Transverse colon (tissue), 4 donors: ENCODE measurements around the gene SOX4. TPM values are rescaled to one million over a fixed set of nuclear protein-coding genes. Genes with fewer than 3 reads are reported as not detected.
A peak's percentile ranks its signal among the peaks of the same experiment; 100 is the strongest.
"Not testable (repeated sequence)": the region's sequence is repeated elsewhere in the genome, so short reads cannot be mapped to it uniquely, and the experiment has no call there.

Experiments
- DNase-seq: peaks from one replicate; pipeline ENCODE4 v3.0.0-alpha.2; 2019
- H3K27ac ChIP-seq, 4 donors: fragments of 200-600 bp; sonication (generic); 2 replicates each; pipeline ENCODE4 v1.5.1; 2016 to 2018; ENCODE audit warnings: inconsistent platforms in 4 of 4
- H3K27me3 ChIP-seq: fragments of 200-600 bp; sonication (generic); 2 replicates; pipeline ENCODE4 v1.5.1; 2017; ENCODE audit warnings: inconsistent platforms
- H3K36me3 ChIP-seq, 4 donors: fragments of 200-600 bp; sonication (generic); 2 replicates each; pipeline ENCODE4 v1.5.1; 2017 to 2019; ENCODE audit warnings: inconsistent platforms in 4 of 4
- H3K4me1 ChIP-seq, 4 donors: fragments of 200-600 bp; sonication (generic); 2 replicates each; pipeline ENCODE4 v1.5.1; 2017 to 2020; ENCODE audit warnings: inconsistent platforms in 4 of 4
- H3K4me3 ChIP-seq, 4 donors: fragments of 200-600 bp; sonication (generic); 1 replicate in 1 of 4; 2 replicates in 3 of 4; pipeline versions ENCODE4 v1.5.1 to v1.6.1; 2017 to 2019; ENCODE audit warnings: inconsistent platforms in 4 of 4
- H3K9me3 ChIP-seq, 2 donors: fragments of 200-600 bp; sonication (generic); 2 replicates each; pipeline ENCODE4 v1.5.1; 2017 to 2019; ENCODE audit warnings: inconsistent platforms in 2 of 2
- EP300 ChIP-seq: sonication (generic); formaldehyde crosslinking; IDR thresholded peaks from one replicate; pipeline ENCODE4 v1.6.1; 2017; ENCODE audit warnings: antibody characterized with exemption, low read depth
- POLR2A ChIP-seq: fragments of 450-650 bp; IDR thresholded peaks from one replicate; pipeline ENCODE4 v1.6.1; 2016; ENCODE audit warnings: antibody characterized with exemption, mild to moderate bottlenecking, moderate library complexity
- POLR2AphosphoS5 ChIP-seq, 3 donors: sonication (generic); formaldehyde crosslinking; IDR thresholded peaks; one replicate each; pipeline ENCODE4 v1.6.1; 2016; ENCODE audit warnings: antibody characterized with exemption in 3 of 3
- WGBS, 2 donors: methylation state at CpG; one replicate each; pipeline ENCODE4 v1.1.5; 2018; ENCODE audit warnings: low coverage in 1 of 2; 5-methylcytosine and 5-hydroxymethylcytosine counted together
- in situ Hi-C, 4 donors: fragments of 200-750 bp; cut with MboI; loops; one replicate each; pipeline versions ENCODE4 v1.15.0 to v1.15.1; 2017; ENCODE audit warnings: low sequenced_read_pairs in 3 of 4, low pct_ligation_motif_present in 1 of 4, low pct_unique_long_range_greater_than_20kb in 1 of 4
- intact Hi-C: fragments of 100-400 bp; cut with DNase I; formaldehyde crosslinking; loops from one replicate; pipeline ENCODE4 v1.15.1; 2023; ENCODE audit warnings: low total_unique reads
- total RNA-seq, 4 donors: library from RNA; depleted of rRNA; stranded (reverse); fragments of >200 nt; gene quantifications; one replicate each; pipeline ENCODE4 v1.1.0, GENCODE V29; 2016
- TF ChIP-seq, protein P1 (sequence below), 5 experiments: fragments of 200-600 bp in 3 of 5; fragments of 450-650 bp in 2 of 5; sonication (generic) in 3 of 5; IDR thresholded peaks; 1 replicate in 2 of 5; 2 replicates in 3 of 5; pipeline ENCODE4 v1.5.1; 2016 to 2017; ENCODE audit warnings: antibody characterized with exemption in 5 of 5, inconsistent platforms in 3 of 5, mild to moderate bottlenecking in 2 of 5, moderate library complexity in 1 of 5

SOX4 gene
- total RNA-seq, result 10 to 100 TPM in 3 of 4 donors, 1 to 10 TPM in 1; 7.5 to 25.3 (median 12.9) TPM

DNA sequence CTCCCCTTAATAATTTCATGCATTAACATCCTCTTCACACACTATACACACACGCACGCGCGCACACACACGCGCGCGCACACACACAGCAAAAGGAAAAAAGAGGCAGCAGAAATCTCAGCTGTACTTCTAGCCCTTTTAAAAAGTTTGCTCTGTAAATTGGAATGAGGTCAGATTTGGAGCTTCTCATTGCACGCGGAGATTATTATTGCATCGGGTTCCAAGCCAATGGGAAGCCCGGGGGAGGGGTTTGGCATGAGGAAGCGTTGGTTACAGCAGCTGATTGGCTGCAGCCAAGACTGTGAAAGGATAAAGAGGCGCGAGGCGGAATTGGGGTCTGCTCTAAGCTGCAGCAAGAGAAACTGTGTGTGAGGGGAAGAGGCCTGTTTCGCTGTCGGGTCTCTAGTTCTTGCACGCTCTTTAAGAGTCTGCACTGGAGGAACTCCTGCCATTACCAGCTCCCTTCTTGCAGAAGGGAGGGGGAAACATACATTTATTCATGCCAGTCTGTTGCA lies at the start of gene SOX4:
SOX4 (plus strand) TSS at position 340 of the 515 bp plus-strand sequence. CDS start 784 bp downstream, outside the sequence.
- TF ChIP-seq POLR2A, result peak; percentile 94
- TF ChIP-seq POLR2AphosphoS5 (IDR thresholded peaks at IDR 0.05), result peak; percentile 97 to 99 (median 98)
- no peak for TF ChIP-seq EP300
- Histone ChIP-seq H3K4me3 (peak within 1 kb of the TSS; percentile 51 to 97 (median 87)), H3K36me3 (no peaks in the 10 kb centered on the region), H3K27me3 (no peaks in the 10 kb centered on the region), H3K27ac (peak within 1 kb of the TSS; percentile 91 to 98 (median 96)), H3K4me1 (peaks cover 5 to 30% (median 13%) of the 10 kb centered on the region in 4 donors), H3K9me3 (no peaks in the 10 kb centered on the region)
- in situ Hi-C loops, result loop anchor here in 1 of 4 donors (25.0 kb wide), 1 partner anchor 1031 kb away; no protein-coding TSS in a partner anchor
- 0% methylated on average over 19 of the region's 19 CpGs; no CpG with 5 or more reads in 1 of the 2 donors for WGBS, 2 donors
- intact Hi-C loops, result loop anchor here (10.0 kb wide), 1 partner anchor 211 kb away; no protein-coding TSS in a partner anchor
- DNase-seq, result peak; percentile 95

DNA sequence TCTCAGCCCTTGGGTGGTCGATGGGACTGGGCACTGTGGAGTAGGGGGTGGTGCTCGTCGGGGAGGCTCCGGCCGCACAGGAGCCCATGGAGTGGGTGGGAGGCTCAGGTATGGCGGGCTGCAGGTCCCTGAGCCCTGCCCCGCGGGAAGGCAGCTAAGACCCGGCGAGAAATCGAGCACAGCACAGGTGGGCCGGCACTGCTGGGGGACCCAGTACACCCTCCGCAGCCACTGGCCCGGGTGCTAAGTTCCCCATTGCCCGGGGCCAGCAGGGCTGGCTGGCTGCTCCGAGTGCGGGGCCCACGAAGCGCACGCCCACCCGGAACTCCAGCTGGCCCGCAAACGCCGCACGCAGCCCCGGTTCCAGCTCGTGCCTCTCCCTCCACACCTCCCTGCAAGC lies 41.3 kb upstream of the SOX4 start:
- H3K4me1 ChIP-seq, in situ Hi-C loops, intact Hi-C loops, H3K36me3 ChIP-seq, H3K27ac ChIP-seq, H3K4me3 ChIP-seq, H3K27me3 ChIP-seq, DNase-seq: not testable (repeated sequence)
- WGBS, 2 donors, result 96% methylated on average over 26 of the region's 27 CpGs; no CpG with 5 or more reads in 1 of the 2 donors
- peaks cover 5 to 13% of the 10 kb centered on the region in 2 donors for H3K9me3 ChIP-seq

DNA sequence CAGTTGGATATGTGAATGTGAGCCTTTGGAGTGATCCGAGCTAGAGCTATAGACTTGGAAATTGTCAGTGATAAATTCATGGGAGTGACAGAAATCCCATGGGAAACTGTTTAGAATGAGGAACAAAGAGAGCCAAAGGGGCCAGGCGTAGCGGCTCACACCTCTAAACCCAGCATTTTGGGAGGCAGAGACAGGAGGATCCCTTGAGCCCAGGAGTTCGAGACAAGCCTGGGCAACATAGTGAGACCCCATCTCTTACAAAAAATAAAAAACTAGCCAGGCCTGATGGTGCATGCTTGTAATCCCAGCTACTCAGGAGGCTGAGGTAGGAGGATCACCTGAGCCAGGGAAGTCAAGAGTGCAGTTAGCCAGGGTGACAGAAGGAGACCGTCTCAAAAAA lies 39.3 kb upstream of the SOX4 start:
- 90 to 96% methylated on average over 5 of the region's 5 CpGs for WGBS, 2 donors
- no peak for DNase-seq
- in situ Hi-C loops, result no loop called here
- Histone ChIP-seq H3K27me3 (no peaks in the 10 kb centered on the region), H3K36me3 (no peaks in the 10 kb centered on the region), H3K4me1 (peaks cover 0 to 8% (median 6%) of the 10 kb centered on the region in 4 donors), H3K4me3 (no peak overlapping the region), H3K27ac (no peak overlapping the region), H3K9me3 (peaks cover 5 to 11% of the 10 kb centered on the region in 2 donors)
- TF ChIP-seq POLR2A (no peak), EP300 (no peak), POLR2AphosphoS5 (IDR thresholded peaks at IDR 0.05) (no peak)
- TF ChIP-seq, protein P1, sequence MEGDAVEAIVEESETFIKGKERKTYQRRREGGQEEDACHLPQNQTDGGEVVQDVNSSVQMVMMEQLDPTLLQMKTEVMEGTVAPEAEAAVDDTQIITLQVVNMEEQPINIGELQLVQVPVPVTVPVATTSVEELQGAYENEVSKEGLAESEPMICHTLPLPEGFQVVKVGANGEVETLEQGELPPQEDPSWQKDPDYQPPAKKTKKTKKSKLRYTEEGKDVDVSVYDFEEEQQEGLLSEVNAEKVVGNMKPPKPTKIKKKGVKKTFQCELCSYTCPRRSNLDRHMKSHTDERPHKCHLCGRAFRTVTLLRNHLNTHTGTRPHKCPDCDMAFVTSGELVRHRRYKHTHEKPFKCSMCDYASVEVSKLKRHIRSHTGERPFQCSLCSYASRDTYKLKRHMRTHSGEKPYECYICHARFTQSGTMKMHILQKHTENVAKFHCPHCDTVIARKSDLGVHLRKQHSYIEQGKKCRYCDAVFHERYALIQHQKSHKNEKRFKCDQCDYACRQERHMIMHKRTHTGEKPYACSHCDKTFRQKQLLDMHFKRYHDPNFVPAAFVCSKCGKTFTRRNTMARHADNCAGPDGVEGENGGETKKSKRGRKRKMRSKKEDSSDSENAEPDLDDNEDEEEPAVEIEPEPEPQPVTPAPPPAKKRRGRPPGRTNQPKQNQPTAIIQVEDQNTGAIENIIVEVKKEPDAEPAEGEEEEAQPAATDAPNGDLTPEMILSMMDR (IDR thresholded peaks at IDR 0.05), result no peak
- intact Hi-C loops, result no loop called here

DNA sequence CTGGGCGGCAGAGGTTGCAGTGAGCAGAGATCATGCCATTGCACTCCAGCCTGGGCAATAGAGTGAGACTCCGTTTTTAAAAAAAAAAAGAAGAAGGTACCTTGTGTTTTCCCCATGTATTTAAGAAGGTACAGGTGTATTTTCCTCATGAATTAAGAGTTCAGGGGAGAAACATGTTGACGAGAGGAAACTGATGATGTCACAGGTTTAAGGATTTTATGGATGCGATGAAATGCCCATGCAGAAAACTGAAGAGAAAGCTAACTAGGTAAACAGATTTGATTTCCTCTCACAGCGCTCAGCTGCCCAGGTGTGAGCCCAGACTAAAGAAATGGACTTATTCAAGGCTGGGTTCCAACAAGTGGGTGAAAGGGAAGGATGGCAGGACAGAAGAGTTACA lies 38.4 kb upstream of the SOX4 start:
- 80 to 91% methylated on average over 5 of the region's 5 CpGs for WGBS, 2 donors
- Histone ChIP-seq H3K36me3 (no peaks in the 10 kb centered on the region), H3K9me3 (peaks cover 0 to 2% of the 10 kb centered on the region in 2 donors), H3K4me3 (no peak overlapping the region), H3K27me3 (no peaks in the 10 kb centered on the region), H3K4me1 (peaks cover 0 to 8% (median 6%) of the 10 kb centered on the region in 4 donors), H3K27ac (no peak overlapping the region)
- in situ Hi-C loops (no loop called here), intact Hi-C loops (no loop called here)
- DNase-seq, result no peak
- no peak for TF ChIP-seq EP300
- TF ChIP-seq, protein P1 (IDR thresholded peaks at IDR 0.05), result no peak
- TF ChIP-seq POLR2A, result no peak
- no peak for TF ChIP-seq POLR2AphosphoS5 (IDR thresholded peaks at IDR 0.05)

DNA sequence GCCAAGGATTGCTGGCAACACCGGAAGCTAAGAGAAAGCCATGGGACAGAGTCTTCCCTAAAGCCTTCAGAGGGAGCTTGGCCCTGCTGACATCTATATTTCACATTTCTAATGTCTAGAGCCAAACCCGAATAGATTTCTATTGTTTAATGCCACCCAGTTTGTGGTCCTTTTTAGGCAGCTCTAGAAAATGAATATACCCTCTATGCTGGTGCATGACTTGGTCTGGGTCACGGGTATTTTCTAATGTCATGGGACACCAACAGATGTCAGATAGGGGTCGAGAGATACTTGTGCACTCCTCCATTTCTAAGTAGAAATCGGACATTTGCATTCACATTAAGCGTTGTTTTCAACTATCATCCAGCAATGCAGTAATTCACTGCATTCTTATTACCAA lies 37.0 kb upstream of the SOX4 start:
- no peak for DNase-seq
- in situ Hi-C loops (no loop called here), intact Hi-C loops (no loop called here)
- TF ChIP-seq EP300 (no peak), POLR2A (no peak), POLR2AphosphoS5 (IDR thresholded peaks at IDR 0.05) (no peak)
- TF ChIP-seq, protein P1 (IDR thresholded peaks at IDR 0.05), result no peak
- Histone ChIP-seq H3K4me3 (no peak overlapping the region), H3K36me3 (no peaks in the 10 kb centered on the region), H3K9me3 (no peaks in the 10 kb centered on the region), H3K4me1 (peaks cover 0 to 8% (median 6%) of the 10 kb centered on the region in 4 donors), H3K27me3 (no peaks in the 10 kb centered on the region), H3K27ac (no peak overlapping the region)
- WGBS, 2 donors, result 87 to 90% methylated on average over 6 of the region's 6 CpGs
